GM21367 (cell line): ENCODE measurements around the gene DOCK1.

Experiments
- ATAC-seq: cut with Tn5 transposase; IDR thresholded peaks from one replicate; pipeline ENCODE4 v1.9.1; 2021; ENCODE audit not compliant: unreplicated experiment

DOCK1 gene

DNA sequence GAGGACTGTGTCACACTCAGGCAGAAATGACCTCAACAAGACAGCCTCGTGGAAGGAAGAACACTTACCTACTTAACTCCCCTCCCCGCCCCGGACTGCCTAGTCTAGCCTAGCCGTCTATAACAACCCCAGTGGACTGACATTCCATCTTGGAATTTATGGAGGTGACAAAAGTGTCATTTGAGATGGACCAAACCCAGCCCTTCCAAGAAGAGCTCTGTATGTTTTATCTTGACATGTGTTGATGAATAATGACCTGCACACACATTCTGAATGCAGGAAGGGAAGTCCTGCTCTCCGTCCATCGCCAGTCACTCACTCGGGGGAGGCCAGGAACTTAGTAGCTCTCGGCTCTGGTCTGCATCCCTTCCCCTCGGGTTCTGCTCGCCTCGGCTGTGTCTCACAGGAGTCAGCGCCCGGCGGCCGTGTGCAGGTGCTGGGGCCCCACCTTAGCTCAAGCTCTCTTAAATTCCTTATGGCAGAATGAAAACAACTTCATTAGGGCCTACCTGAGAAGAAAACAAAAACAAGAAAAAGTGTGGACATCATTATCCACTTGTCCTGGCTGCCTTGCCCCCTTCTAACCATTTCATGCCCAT, 503.0 kb downstream of the DOCK1 start:
- no peak for ATAC-seq

DNA sequence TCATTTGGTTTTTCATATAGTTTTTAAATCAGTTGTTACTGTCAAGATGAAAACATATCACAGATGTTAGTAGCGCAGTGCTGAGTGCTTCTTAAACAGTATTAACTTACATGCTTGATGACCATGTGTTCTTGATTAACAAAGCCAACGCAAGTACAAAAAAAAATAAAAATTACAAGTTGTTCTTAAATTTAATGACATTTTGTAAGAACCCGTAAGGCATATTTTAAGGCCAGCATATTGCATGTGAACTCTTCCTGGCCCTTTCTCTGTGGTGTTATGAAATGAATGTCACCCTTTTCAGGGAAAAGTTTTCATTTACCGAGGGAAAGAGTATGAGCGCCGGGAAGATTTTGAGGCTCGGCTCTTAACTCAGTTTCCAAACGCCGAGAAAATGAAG, 503.5 kb downstream of the DOCK1 start:
- ATAC-seq = no peak

DNA sequence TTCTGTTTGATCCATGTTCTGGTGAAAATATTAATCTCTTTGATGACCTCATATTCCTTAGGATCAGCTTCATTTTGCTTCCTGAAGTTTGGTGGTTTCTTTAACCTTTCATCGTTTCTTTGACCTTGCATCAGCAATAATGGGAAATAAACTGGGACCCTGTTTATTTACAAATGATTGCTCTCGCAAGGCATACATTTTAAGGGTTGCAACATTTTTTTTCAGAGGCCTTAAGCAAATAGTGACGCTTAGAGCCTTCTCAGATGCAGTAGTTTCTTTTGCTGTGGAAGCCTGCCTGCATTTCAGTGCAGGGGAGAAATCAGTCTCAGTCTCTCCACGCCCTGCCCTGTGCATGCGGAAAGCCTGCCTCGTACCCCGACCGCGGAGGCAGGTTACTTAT, 504.8 kb downstream of the DOCK1 start:
- ATAC-seq = no peak

DNA sequence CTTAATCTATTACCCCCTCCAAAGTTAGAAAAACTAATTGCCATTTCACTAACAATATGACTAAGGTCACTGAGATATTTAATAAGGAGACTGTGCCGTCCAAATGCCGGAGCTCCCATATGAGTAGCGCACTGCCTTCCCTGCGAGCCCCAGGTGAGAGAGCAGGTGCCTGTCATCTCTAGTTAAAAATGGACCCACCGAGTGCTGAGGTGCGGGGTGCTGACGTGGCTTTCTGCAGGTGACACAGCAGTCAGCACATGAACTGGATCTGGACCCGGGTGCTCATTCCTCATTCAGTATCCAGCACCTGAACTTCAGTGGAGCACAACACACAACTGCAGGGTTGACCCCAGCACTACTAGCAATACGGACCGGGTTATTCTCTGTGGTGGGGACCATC, 505.8 kb downstream of the DOCK1 start:
- ATAC-seq = no peak

DNA sequence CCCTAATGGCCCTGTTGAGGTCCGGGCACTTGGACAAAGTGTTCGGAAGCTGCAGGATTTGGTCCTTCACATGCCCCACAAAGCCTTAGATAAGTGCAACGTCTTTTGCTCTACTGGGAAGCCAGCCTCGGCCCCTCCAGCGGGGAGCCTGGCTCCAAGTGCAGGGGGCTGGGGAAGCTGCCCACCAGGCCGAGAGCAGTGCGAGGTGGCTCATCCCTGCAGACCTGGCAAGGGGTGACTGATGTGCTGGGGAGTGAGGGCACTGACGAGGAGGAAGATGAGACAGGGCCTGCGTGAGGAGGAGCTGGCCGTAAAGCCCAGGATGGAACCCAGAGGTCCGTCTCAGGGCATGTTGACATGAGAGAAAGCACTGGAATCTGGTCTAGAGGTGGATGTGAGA, 508.1 kb downstream of the DOCK1 start:
- no peak for ATAC-seq

DNA sequence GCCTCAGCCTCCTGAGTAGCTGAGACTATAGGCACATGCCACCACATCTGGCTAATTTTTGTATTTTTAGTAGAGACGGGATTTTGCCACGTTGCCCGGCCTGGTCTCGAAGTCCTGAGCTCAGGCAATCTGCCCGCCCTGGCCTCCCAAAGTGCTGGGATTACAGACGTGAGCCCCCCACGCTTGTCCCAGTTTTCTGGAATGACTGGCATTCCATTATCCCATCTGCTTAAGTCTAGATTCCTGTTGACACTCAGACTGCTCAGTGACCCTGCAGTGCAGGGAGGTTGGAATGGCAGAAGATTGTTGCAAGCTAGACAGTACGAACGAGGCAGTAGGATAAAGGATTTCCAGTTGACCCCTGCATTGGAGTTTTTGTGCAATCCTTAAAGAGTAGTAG, 508.8 kb downstream of the DOCK1 start:
- ATAC-seq = no peak

DNA sequence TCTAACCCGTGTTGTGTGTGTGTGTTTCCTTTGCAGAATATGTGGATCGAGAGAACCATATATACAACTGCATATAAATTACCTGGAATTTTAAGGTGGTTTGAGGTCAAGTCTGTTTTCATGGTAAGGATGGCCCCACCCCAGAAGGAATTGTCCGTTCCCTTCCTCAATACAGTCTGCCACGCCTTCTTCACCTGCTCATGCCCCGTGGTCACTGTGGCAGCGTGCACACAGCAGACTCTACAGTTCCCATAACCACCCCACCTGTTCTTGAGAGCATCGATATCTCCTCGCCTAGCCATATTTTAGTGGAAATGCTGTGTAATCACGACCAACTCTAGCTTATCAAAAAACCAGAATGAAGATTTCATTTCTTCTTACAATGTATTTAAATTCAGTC, 509.9 kb downstream of the DOCK1 start:
- no peak for ATAC-seq

DNA sequence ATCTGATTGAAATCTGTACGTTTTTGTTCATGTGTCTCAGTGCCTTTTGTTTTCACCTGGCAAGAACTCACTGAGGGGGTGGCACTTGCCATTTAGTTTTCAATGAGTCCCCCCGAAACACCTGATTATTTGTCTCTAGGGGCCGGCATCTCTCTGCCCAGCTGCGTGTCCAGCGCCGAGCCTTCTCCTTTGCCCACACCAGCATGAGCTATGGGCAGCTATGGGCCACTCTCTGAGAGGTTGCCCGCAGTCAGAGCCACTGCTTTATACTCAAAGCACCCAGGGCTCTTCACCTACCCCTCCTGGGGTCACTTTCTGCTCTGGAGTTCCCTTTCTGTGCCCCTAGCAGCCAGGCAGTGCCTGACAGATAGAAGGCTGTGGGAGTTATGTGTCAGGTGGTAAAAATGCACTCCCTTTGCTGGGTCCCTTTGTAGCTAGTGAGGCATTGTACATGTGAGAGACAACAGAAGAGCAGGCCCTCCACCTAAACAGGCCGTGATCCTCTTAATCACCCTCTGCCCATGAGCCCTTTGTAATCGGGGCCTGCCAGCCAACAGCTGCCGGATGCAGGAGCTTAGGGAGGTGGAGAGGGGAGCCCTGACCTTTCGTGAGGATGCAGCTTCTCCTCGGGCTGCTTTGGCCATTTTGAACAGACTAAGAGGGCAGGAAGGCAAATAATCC, 510.8 kb downstream of the DOCK1 start:
- no peak for ATAC-seq

DNA sequence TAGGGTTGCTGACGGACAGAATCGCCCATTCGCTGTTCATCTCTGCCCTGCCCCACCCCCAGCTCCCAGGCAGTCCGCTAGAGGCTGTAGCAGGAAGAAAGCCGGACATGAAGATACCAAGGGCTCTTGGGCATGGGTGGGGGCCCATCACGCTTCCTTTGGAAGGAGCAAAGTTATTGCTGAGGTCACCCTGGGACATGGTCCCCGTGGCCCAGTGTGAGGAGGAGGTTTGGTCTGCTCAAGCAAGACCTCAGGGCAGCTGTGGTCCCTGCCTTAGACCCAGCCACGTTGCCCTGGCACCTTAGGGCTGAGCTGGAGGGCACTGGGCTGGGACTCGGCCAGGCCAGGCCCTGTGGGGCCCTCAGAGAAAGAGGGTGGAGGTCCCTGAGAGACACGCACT, 511.8 kb downstream of the DOCK1 start:
- ATAC-seq = no peak

DNA sequence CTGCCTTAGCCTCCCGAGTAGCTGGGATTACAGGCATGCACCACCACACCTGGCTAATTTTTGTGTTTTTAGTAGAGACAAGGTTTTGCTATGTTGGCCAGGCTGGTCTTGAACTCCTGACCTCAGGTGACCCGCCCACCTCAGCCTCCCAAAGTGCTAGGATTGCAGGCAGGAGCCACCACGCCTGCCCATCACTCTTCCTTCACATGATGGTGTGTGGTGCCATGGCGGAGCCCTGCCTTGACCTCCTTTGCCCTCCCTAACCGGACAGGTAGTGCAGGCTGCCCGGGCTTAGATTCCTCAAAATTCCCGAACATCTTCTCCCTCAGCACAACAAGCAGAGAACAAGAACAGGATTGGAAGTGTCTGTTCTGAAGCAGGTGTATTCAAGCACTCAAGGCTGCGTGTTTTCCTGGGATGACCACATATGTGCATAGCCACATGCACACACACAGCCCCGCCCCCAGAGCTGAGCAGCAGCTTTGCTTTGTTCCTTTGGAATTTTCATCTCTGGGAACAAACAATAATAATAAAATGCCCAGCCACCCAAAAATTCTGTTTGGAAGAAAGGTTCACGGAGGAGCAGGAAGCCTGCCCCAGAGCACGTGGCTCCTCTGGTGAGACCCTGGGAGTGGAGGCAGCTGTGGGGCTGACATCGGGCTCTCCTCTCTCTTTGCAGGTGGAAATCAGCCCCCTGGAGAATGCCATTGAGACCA, 512.6 kb downstream of the DOCK1 start:
- ATAC-seq = no peak

DNA sequence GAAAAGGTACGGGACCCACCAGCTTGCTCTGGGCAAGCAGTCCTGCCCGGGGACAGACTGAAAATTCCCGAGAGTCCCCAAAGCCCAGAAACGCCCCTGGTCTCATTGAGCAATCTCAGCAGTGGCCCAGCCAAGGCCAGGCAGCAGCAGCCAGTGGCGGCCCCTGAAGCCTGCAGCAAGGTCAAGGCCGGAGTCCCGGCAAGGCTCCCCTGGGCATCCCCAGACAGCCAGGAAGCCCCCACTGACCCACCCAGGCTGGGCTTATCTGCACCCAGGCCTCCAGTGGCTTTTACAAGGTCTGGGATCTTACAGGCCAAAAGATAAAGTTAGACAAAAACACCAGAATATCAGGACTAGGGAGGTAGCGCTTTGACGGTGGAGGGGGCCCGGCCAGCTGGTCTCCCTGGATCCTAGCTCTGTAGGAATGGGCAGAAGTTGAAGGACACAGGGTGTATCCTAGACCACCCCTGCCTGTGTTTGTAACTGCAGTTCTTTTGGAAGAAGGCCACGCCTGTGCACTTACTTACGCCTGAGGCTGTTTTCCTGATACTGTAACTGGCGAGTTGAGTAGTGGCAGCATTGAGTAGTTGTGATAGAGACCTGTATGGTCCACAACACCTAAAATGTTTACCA, 513.4 kb downstream of the DOCK1 start:
- no peak for ATAC-seq

DNA sequence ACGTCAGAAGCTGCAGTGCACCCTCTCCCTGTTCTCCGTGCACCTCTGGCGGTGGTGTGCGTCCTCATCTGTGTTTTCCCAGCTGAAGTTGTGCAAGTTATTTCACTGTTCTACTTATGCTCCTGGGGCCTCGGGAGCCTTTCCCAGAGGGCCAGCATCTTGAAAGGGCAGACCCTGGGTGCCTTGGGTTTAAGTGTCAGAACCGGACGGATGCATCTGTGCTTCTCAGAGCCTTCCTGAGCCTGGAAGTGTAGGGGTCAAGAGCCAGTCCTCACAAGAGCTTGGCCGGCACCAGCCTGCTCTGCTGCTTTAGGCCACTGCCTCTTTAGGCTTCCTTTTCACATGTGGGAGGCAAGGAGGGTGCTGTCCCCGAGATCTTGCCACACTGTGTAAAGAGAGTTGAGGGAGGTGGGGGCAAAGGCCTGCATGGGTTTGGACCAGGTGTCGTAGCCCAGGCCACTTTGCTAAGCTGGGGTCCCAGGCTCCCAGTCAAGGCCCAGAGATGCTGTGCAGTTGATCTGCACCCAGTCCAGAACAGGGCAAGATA, 515.0 kb downstream of the DOCK1 start:
- ATAC-seq = no peak

DNA sequence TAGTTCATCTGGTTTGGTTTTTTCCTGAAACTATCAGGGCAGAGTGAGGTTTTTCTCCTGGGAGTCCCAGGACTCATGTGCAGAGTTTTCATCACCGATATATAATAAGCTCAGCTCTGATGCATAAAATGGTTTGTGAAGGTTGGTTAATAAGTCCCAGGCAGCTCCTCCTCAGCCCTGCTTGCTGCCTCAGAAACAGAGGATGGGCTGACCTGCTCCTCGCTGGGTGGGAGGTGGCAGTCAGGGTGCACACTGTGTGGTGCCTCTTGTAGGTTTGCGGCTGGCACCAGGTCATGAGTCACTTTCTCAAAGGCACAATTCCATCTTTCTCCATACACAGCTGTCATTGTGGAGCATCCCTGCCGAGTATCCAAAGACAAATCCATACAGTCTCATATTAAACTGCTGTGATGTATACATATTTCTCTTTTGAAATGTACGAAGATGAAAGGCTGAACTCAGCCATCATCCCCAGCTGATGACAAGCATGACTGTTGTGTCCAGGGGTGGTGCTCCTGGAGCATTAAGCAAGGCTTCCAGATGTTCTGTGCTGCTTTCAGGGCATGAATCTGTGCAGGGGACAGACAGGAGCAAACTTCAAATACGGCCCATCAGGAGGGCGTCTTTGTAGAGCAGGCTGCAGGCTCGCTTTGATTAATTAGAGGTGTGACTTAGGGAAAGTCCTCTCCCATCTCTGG, 518.1 kb downstream of the DOCK1 start:
- ATAC-seq = no peak

DNA sequence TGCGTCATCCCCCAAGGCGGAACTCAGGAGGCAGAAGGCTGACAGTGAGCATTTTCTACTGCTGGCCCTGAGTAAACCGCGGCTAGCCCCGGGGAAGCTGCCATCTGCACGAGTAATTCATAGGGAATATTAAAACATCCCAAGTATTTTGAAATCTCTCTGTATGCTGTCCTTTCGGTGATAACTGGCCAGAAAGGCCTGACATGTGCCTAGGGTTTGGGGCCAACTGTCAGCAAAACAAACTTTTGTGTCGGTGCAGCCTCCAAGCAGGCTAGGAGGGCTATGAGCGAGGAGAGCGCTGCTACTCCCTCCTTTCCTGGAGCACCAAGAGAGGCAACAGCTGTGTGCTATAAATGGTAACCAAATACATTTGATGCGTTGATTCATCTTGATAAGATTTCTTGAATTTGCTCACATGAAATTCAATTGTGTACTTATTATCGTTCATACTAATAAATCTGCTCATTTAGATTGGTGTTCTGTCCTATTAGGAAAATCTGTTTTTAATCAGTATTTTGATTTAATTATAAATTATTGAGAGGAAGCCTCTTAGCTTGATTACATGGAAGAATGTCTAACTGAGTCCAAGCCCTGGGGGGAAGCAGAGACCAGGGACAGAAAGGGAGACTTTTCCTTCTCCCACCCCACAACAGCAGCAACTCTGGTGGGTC, 519.5 kb downstream of the DOCK1 start:
- ATAC-seq = no peak

DNA sequence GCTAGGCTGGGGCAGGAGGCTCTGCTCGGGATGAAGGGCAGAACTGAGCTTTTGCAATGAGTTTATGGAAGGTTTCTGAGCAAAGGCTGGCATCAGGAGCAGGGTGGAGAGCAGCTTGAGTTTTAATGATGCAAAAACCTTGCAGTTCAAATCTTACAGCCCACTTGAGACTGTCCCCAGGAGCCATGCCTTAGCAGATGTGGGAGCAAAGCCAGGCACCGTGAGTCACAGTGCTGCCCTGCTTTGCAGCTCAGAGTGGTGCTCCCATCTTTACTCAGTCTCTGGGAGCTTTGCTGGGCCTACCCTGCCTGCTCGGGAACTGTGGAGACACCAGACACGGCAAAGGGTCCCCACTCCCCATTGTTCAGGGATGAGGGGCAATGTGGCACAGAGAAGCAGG, 521.5 kb downstream of the DOCK1 start:
- no peak for ATAC-seq

DNA sequence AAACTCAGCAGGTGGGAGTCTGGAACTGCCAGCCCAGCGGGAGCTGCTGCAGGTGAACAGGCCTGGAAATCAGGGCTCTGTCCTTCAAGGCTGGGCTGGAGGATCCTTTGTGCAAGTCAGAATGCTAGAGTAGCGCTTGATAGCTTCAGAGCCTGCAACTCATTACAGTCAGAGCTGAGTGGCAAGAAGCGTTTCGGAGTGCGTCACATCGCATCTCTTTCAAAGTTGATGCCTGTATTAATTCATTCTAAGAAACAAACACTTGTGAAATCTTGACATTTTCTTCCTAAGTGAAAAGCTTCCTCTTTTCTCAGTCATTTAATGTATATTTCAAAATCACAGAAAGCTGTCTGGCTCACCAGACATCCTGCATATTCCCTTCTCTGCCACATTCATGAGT, 522.7 kb downstream of the DOCK1 start:
- no peak for ATAC-seq

DNA sequence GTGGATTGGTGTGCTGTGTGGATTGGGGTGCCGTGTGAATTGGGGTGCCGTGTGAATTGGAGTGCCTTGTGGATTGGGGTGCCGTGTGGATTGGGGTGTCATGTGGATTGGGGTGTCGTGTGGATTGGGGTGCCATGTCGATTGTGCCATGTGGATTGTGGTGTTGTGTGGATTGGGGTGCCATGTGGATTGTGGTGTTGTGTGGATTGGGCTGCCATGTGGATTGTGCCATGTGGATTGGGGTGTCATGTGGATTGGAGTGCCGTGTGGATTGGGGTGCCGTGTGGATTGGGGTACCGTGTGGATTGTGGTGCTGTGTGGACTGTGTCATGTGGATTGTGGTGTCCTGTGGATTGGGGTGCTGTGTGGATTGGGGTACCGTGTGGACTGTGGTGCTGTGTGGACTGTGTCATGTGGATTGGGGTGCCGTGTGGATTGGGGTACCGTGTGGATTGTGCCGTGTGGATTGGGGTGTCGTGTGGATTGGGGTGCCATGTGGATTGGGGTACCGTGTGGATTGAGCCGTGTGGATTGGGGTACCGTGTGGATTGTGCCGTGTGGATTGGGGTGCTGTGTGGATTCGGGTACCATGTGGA, 523.3 kb downstream of the DOCK1 start:
- no peak for ATAC-seq

DNA sequence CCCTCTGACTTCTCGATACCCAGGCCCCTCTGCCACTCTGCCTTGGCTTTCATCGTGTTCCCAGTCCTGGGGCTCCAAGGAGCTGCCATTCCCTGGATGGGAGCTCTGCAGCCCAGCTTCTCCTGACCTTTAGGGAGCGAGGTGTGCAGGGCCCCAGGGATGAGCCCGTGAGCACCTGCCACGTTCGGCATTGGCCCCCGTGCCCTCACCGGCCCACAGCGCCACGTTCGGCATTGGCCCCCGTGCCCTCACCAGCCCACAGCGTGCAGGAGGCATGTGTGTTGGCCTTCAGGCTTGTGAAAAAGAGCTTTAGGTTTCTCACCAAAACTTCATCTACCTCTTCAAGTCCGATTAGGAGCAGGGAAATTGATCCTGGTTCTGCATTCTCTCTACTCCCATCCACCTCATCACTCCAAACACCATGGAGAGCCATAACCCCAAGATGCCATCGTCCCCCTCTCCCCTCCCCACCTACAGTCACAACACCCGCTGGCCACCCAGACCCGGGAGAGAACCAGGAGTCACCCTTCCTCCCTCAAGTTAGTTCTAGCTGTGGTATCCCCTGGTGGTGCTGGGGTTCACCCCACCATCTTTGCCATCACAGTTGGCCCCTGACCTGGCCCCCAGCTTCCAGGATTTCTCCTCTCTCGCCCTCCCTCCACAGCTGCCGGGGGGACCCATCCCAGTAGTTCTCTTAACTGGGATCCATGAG, 524.5 kb downstream of the DOCK1 start:
- ATAC-seq = no peak

DNA sequence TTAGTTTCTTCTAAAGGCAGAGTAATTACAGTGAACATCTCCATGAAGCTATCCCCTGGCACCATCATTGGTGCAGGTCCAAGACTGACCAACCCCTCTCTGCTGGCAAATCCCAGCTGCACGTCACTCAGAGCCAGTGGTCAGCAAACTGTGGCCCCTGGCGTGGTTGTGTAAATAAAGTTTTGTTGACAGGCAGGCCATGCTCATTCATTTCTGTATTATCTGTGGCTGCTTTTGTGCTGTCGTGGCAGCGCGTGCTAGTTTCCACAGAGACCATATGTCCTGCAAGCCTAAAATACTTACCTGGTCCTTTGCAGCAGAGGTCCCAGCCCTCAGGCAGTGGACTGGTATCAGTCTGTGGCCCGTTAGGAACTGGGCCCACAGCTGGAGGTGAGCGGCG, 526.3 kb downstream of the DOCK1 start:
- no peak for ATAC-seq

DNA sequence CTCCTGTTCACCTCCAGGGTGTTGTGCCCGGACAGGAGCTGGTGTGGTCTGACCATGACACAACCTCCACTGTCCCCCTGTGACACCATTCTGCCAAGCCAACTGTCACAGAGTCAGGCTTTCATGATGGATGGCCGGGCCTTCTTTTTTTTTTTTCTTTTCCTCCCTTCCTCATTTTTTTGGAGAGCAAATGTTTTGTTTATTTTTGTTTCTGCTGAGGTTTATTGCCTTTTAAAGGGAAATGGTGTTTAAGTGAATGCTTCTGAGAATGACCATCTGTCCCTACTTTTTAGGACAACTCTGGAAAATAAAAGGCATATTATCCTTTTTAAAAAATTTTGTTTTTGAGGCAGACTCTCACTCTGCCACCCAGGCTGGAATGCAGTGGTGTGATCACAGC, 528.8 kb downstream of the DOCK1 start:
- no peak for ATAC-seq
